ENCODE results near the gene CCL4. TPM values are rescaled to one million over a fixed set of nuclear protein-coding genes. Genes with fewer than 3 reads are reported as not detected.

Gene CCL4
- total RNA-seq, 4 donors from 2014 or later, result 8.6 to 13.3 (median 11.3) TPM

DNA sequence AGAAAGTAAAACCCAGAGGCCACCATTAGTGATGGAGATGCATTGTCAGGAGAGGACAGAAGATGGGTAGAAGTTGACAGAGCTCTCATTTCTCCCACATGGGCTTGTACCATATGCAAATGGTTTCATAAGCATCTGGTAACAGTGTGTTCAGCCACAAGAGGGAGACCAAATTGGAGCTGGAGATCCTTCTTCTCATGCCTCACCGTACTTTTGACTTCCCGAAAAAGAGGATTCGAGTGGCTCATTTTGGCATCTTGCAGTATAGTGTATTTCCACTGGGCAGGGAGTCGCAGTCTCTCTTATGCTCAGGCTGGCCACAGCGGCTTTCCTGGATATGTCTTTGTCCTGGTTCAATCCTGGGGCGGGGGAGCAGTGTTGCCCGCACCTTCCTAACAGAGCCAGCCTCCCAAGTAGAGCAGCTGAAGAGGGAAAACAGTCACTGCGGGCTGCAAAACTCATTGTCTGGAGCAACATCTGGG, 49.1 kb downstream of the CCL4 start:
- ATAC-seq (ENCODE audit: low FRiP score) (no peak), DNase-seq (ENCODE audit: low spot score) (no peak)
- TF ChIP-seq, protein P1, sequence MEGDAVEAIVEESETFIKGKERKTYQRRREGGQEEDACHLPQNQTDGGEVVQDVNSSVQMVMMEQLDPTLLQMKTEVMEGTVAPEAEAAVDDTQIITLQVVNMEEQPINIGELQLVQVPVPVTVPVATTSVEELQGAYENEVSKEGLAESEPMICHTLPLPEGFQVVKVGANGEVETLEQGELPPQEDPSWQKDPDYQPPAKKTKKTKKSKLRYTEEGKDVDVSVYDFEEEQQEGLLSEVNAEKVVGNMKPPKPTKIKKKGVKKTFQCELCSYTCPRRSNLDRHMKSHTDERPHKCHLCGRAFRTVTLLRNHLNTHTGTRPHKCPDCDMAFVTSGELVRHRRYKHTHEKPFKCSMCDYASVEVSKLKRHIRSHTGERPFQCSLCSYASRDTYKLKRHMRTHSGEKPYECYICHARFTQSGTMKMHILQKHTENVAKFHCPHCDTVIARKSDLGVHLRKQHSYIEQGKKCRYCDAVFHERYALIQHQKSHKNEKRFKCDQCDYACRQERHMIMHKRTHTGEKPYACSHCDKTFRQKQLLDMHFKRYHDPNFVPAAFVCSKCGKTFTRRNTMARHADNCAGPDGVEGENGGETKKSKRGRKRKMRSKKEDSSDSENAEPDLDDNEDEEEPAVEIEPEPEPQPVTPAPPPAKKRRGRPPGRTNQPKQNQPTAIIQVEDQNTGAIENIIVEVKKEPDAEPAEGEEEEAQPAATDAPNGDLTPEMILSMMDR (IDR thresholded peaks at IDR 0.05), result no peak

DNA sequence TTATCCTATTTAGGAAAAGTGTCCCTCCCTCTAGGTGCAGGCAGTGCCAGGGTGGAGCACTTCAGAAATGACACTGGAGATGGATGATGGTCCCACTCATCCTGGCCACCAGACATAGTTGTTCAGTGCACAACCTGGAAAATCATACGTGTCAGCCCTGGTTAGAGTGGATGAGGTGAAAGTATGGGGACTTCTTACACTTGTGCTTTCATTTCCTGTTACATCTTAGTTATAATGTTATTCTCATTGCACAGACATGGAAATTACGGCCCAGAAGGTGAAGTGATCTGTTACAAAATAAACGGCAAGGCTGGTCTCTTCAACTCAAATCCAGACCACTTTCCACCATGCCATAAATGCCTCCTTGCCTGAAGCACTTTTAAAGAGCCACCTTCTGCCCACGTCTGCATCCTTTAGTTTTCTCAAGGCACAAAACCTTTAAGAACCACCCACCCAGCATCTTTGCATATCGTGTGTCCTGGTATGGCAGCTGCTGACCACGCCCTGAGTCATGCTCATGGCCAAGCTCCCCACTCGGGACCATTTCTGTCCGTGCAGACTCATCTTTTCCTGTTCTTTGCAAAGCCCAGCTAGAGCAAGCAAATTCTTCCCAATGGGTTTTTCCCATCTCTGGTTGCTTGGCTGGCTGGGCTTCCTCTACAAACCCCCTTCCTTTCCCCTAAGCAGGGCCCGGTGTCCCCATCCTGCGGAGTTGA, 50.4 kb downstream of the CCL4 start:
- TF ChIP-seq, protein P1 (IDR thresholded peaks at IDR 0.05), result no peak
- DNase-seq (ENCODE audit: low spot score) (no peak), ATAC-seq (ENCODE audit: low FRiP score) (no peak)

Small RNA genes within 50 kb of the gene (small RNA-seq; reads per million reads assigned to genes)
- not detected for gene RN7SL301P

Other genes with a start within 250 kb of the CCL4 start
- gene HEATR9, start 234.9 kb upstream of the CCL4 start, total RNA-seq, result not detected
- 10 to 100 TPM in 1 of 4 donors, 1 to 10 TPM in 3; 5.5 to 10.7 (median 6.0) TPM for gene CCL5, start 223.5 kb upstream of the CCL4 start, total RNA-seq
- not detected for gene RDM1, start 173.1 kb upstream of the CCL4 start, total RNA-seq
- not detected for gene LYZL6, start 160.1 kb upstream of the CCL4 start, total RNA-seq
- gene CCL16, start 122.3 kb upstream of the CCL4 start, total RNA-seq, result 1 to 10 TPM in 1 of 4 donors, under 1 TPM in 1, not detected in 2; 0.69 to 2.8 TPM
- gene CCL14, start 117.1 kb upstream of the CCL4 start, total RNA-seq, result 10 to 100 TPM; 29.0 to 83.2 (median 68.7) TPM
- gene CCL15, start 102.3 kb upstream of the CCL4 start, total RNA-seq, result 1 to 10 TPM in 1 of 4 donors, not detected in 3; 4.6 TPM
- gene CCL23, start 85.9 kb upstream of the CCL4 start, total RNA-seq, result 1 to 10 TPM; 1.5 to 6.6 (median 4.7) TPM
- gene CCL18, start 39.6 kb upstream of the CCL4 start, total RNA-seq, result 10 to 100 TPM in 2 of 4 donors, 1 to 10 TPM in 2; 1.7 to 21.5 (median 9.8) TPM
- gene CCL3, start 13.7 kb upstream of the CCL4 start, total RNA-seq, result 10 to 100 TPM in 2 of 4 donors, 1 to 10 TPM in 2; 4.1 to 12.1 (median 8.0) TPM
- 1 to 10 TPM; 1.5 to 6.9 (median 2.4) TPM for gene TBC1D3B, start 72.8 kb downstream of the CCL4 start, total RNA-seq
- gene CCL3L1, start 92.9 kb downstream of the CCL4 start, total RNA-seq, result under 1 TPM in 3 of 4 donors, not detected in 1; 0.48 to 0.93 (median 0.88) TPM
- 1 to 10 TPM in 3 of 4 donors, not detected in 1; 1.1 to 3.2 (median 3.1) TPM for gene CCL4L2, start 107.2 kb downstream of the CCL4 start, total RNA-seq
- under 1 TPM in 1 of 4 donors, not detected in 3; 0.28 TPM for gene TBC1D3I, start 160.7 kb downstream of the CCL4 start, total RNA-seq
- gene TBC1D3G, start 220.1 kb downstream of the CCL4 start, total RNA-seq, result 1 to 10 TPM in 1 of 4 donors, not detected in 3; 1.8 TPM